ENCODE measurements around the gene BEND5.
A peak's percentile ranks its signal among the peaks of the same experiment; 100 is the strongest.

Gene BEND5

DNA sequence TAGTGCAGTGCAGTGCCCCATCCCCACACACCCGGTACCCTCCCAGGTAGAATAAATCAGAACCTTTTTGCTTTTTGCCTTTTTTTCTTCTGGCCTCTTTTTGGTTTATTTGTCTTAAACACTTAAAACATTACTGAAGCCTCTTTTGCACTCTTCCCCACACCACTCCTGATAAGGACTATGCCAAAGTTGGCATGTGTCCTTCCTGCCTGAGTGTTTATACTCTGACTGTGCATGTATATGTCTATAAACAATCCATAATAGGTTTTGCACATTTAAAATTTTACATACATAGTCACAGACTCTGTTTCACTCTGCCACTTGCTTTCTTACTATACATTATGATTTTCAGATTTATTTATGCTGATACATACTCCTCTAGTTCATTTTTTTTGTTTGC lies 59.6 kb downstream of the BEND5 start:
- ATAC-seq = no peak
- no peak overlapping the region for H3K4me3 Mint-ChIP-seq
- H3K27me3 Mint-ChIP-seq = no peaks in the 10 kb centered on the region
- DNase-seq = no peak
- H3K27ac Mint-ChIP-seq = peak overlapping the region in 1 of 2 donors; percentile 68
- no peaks in the 10 kb centered on the region for H3K9me3 Mint-ChIP-seq
- peaks cover 7% of the 10 kb centered on the region for H3K4me1 Mint-ChIP-seq

DNA sequence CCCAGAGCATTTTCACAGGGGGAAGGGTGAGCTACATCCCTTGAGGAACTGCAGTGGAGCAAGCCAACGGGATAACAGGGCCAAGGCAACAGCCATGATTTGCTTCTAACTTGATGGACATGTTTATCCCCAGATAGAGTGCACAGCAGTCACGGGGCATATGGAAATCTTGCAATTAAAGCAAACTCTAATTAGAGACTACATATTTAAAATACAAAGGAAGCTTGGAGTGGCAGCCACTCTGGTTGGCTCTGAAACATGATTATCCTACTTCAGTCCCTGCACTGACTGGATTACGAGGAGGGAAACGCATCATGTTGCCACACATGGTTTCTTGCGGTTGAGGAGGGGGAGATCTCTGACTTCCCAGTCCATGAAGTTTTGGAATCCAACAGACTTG lies 60.8 kb downstream of the BEND5 start:
- ATAC-seq = no peak
- DNase-seq = no peak
- Mint-ChIP-seq H3K9me3 (no peaks in the 10 kb centered on the region), H3K4me3 (no peak overlapping the region), H3K27ac (no peak overlapping the region), H3K4me1 (peaks cover 7% of the 10 kb centered on the region), H3K27me3 (no peaks in the 10 kb centered on the region)

- ATAC-seq (no peak), DNase-seq (no peak)
- H3K27me3 Mint-ChIP-seq = no peaks in the 10 kb centered on the region
- no peak overlapping the region for H3K27ac Mint-ChIP-seq
- H3K9me3 Mint-ChIP-seq = no peaks in the 10 kb centered on the region
- H3K4me3 Mint-ChIP-seq = no peak overlapping the region
- peaks cover 7% of the 10 kb centered on the region for H3K4me1 Mint-ChIP-seq
Observed at GRCh38 chr1:48710915-48711314, 65.8 kb downstream of the BEND5 start.

DNA sequence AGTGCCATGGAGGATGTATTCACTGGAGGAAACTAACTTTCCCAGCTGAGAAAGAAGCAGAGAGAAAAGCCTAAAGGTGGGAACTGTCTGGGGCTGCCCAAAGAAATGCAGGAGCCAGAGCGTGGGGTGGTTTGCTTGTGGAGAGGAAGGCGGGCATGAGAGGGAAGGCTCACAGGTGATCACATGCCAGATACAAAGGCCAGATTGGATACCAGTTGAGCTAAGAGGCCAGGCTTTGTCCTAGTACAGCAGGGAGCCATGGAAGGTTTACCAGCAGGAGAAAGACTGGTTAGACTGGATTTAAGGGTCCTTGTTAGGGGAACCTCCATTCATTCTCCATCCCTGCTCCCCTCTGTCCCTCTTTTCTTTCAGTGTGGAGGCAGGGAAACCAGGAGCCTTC lies 66.4 kb downstream of the BEND5 start:
- Mint-ChIP-seq H3K4me3 (no peak overlapping the region), H3K27ac (no peak overlapping the region)

GRCh38 chr1:48704736-48705135 lies 72.0 kb downstream of the BEND5 start:
- Mint-ChIP-seq H3K27ac (no peak overlapping the region), H3K4me1 (no peaks in the 10 kb centered on the region), H3K27me3 (peaks cover 33% of the 10 kb centered on the region), H3K9me3 (no peaks in the 10 kb centered on the region), H3K4me3 (no peak overlapping the region)
- DNase-seq (no peak), ATAC-seq (no peak)

More for the DNA sequence above, 66.4 kb downstream of the BEND5 start:
- DNase-seq (no peak), ATAC-seq (no peak)
- H3K4me1 Mint-ChIP-seq = peaks cover 7% of the 10 kb centered on the region
- H3K9me3 Mint-ChIP-seq = no peaks in the 10 kb centered on the region
- H3K27me3 Mint-ChIP-seq = peaks cover 5% of the 10 kb centered on the region

DNA sequence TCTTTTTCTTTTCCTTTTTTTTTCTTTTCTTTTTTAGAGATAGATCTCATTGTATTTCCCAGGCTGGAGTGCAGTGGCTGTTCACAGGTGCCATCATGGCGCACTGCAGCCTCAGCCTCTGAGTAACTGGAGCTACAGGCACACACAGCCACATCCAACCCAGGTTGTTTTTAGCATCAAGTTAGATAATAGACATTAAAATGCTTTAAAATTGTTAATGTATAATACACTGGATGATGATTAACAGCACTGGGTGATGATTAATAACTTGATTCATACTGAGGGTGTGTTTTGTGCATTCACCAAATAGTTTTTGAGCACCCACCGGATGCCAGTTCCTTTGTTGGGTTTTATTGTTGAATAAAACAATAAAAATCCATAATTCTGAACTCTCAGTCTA lies 75.2 kb downstream of the BEND5 start:
- H3K4me3 Mint-ChIP-seq = no peak overlapping the region

GRCh38 chr1:48697066-48697707 lies 79.5 kb downstream of the BEND5 start:
- peak; percentile 44 for ATAC-seq
- DNase-seq = peak; percentile 55 to 60
- H3K4me3 Mint-ChIP-seq = no peak overlapping the region
- peaks cover 32% of the 10 kb centered on the region for H3K27me3 Mint-ChIP-seq
- no peaks in the 10 kb centered on the region for H3K4me1 Mint-ChIP-seq
- H3K9me3 Mint-ChIP-seq = no peaks in the 10 kb centered on the region
- no peak overlapping the region for H3K27ac Mint-ChIP-seq

More for the DNA sequence above, 75.2 kb downstream of the BEND5 start:
- peaks cover 33% of the 10 kb centered on the region for H3K27me3 Mint-ChIP-seq
- ATAC-seq (no peak), DNase-seq (no peak)
- H3K4me1 Mint-ChIP-seq = no peaks in the 10 kb centered on the region
- peak overlapping the region in 1 of 2 donors; percentile 71 for H3K27ac Mint-ChIP-seq
- H3K9me3 Mint-ChIP-seq = no peaks in the 10 kb centered on the region

DNA sequence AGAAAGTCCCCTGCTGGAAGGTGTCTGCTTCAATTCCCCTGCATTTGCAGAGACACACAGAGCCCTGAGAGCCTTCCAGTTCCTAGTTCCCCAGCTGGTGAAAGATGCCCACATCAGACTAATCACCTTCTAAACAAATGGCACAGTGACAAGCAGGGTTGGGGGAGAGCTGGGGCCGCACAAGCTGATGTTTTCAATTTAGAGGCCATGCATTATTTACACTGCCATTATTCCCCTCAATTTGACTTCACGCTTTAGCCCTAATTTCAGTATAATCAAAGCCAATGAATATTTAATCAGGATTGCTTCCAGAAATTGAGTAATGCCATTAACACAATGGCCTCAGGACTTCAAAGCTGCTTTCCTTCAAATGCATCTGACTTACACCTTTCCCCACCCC lies 81.5 kb downstream of the BEND5 start:
- DNase-seq = no peak
- Mint-ChIP-seq H3K27me3 (peaks cover 20% of the 10 kb centered on the region), H3K4me3 (no peak overlapping the region), H3K27ac (no peak overlapping the region), H3K9me3 (no peaks in the 10 kb centered on the region), H3K4me1 (no peaks in the 10 kb centered on the region)
- no peak for ATAC-seq

- DNase-seq = no peak
- no peak for ATAC-seq
- H3K27ac Mint-ChIP-seq = no peak overlapping the region
- no peaks in the 10 kb centered on the region for H3K9me3 Mint-ChIP-seq
- H3K4me1 Mint-ChIP-seq = no peaks in the 10 kb centered on the region
- H3K27me3 Mint-ChIP-seq = peaks cover 16% of the 10 kb centered on the region
- no peak overlapping the region for H3K4me3 Mint-ChIP-seq
Observed at GRCh38 chr1:48693674-48694320, 82.9 kb downstream of the BEND5 start.

DNA sequence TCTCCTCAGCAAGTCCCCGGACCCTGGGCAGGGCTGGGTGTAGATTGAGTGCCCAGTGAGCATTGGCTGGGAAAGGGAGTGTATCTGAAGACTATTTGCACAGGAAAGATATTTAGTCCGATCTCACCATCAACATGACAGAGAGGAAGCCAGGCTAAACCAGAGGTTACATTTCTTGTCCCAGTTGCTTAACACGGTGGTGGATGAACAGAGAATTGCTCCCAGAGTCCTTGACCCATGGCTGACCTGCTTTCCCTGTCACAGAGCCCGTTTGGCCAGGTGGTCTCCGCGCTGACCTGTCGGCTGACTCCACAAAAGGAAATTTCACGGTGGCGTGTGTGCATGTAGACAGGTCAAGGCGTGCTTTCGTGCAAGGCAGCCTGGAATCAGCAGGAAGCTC lies 83.5 kb downstream of the BEND5 start:
- H3K27ac Mint-ChIP-seq = no peak overlapping the region
- H3K4me1 Mint-ChIP-seq = no peaks in the 10 kb centered on the region
- DNase-seq = no peak
- H3K27me3 Mint-ChIP-seq = peaks cover 16% of the 10 kb centered on the region
- no peak for ATAC-seq
- no peak overlapping the region for H3K4me3 Mint-ChIP-seq
- H3K9me3 Mint-ChIP-seq = no peaks in the 10 kb centered on the region

GRCh38 chr1:48692235-48692634 lies 84.5 kb downstream of the BEND5 start:
- Mint-ChIP-seq H3K27ac (peak overlapping the region in 1 of 2 donors; percentile 61), H3K27me3 (peaks cover 18% of the 10 kb centered on the region), H3K4me3 (no peak overlapping the region), H3K9me3 (no peaks in the 10 kb centered on the region), H3K4me1 (no peaks in the 10 kb centered on the region)
- ATAC-seq = no peak
- no peak for DNase-seq

GRCh38 chr1:48691429-48692001 lies 85.2 kb downstream of the BEND5 start:
- no peak overlapping the region for H3K4me3 Mint-ChIP-seq
- no peaks in the 10 kb centered on the region for H3K9me3 Mint-ChIP-seq
- DNase-seq = no peak
- H3K27ac Mint-ChIP-seq = no peak overlapping the region
- peaks cover 25% of the 10 kb centered on the region for H3K27me3 Mint-ChIP-seq
- ATAC-seq = peak; percentile 57
- H3K4me1 Mint-ChIP-seq = no peaks in the 10 kb centered on the region

GRCh38 chr1:48688102-48688760 lies 88.5 kb downstream of the BEND5 start:
- Mint-ChIP-seq H3K4me3 (no peak overlapping the region), H3K4me1 (no peaks in the 10 kb centered on the region), H3K9me3 (no peaks in the 10 kb centered on the region), H3K27ac (peak overlapping the region in 1 of 2 donors; percentile 81), H3K27me3 (peaks cover 23% of the 10 kb centered on the region)
- ATAC-seq (peak; percentile 52), DNase-seq (no peak)

DNA sequence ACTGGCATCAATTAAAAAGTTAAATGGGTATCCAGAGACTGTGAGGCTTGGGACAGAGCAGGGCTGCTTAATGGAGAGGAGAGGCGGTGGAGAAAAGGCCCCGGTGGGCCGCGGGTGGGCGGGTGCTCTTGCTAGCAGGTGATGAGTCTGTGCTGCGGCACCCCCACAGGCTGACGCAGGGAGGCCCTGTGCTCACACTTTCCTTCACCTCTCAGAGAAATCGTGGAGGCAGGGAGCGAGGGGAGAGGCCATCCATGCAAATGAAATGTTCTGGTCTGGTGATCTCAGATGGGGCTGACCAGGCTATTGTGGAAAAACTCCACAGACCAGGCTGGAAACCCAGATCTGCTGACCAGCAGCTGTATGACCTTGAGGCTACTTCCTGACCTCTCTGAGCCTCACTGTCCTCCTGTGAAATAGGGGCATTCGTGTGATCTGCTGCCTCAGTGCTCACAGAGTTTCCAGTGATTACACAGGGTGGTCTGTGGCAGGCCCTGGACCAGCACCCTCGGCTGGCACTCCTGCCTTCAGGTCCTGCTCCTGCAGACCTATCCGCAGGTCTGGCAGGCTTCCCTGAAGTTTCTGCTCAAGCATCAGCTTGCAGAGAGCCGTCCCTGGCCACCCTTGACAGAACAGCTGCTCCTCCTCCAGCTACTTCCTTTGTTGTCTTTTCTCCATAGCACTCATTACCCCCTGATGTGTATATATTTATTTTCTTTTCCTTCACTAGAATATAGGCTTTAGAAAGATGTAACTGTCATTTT lies 89.2 kb downstream of the BEND5 start:
- Mint-ChIP-seq H3K4me3 (no peak overlapping the region), H3K27me3 (peaks cover 23% of the 10 kb centered on the region), H3K9me3 (no peaks in the 10 kb centered on the region), H3K4me1 (no peaks in the 10 kb centered on the region), H3K27ac (peak overlapping the region in 1 of 2 donors; percentile 81)
- no peak for ATAC-seq
- DNase-seq = no peak

DNA sequence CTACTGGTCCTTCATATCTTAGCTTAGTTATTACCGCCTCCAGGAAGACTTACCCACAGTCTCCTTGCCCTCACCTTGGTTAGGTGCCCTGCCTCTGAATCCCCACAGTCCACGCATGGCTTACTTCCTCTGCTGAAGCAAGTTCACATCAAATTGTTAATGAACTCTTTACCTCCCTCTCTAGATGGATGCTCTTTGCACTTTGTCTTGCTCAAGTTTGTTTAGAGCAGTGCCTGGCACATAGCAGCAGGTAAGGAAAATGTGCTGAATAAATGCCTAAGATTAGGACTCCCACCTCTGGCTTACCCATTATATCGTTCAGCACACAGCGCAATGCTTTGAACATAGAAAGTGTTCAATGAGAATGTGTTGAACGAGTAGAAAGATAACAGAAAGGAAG lies 90.5 kb downstream of the BEND5 start:
- H3K27me3 Mint-ChIP-seq = peaks cover 15% of the 10 kb centered on the region
- no peak overlapping the region for H3K4me3 Mint-ChIP-seq
- no peak for ATAC-seq
- DNase-seq = no peak
- H3K27ac Mint-ChIP-seq = no peak overlapping the region
- H3K9me3 Mint-ChIP-seq = no peaks in the 10 kb centered on the region
- no peaks in the 10 kb centered on the region for H3K4me1 Mint-ChIP-seq

All from stimulated activated naive CD8-positive, alpha-beta T cell treated with anti-CD3 and anti-CD28 coated beads, Interleukin-15, amount 100 ng/mL, for 72 hours (primary cell).